ENCODE results near the gene TAS2R39. TPM values are rescaled to one million over a fixed set of nuclear protein-coding genes. Genes with fewer than 3 reads are reported as not detected.
A peak's percentile ranks its signal among the peaks of the same experiment; 100 is the strongest.
"Not testable (repeated sequence)": the region's sequence is repeated elsewhere in the genome, so short reads cannot be mapped to it uniquely, and the experiment has no call there.

TAS2R39 gene
- total RNA-seq, 1 experiment from 2014 or later: not detected

DNA sequence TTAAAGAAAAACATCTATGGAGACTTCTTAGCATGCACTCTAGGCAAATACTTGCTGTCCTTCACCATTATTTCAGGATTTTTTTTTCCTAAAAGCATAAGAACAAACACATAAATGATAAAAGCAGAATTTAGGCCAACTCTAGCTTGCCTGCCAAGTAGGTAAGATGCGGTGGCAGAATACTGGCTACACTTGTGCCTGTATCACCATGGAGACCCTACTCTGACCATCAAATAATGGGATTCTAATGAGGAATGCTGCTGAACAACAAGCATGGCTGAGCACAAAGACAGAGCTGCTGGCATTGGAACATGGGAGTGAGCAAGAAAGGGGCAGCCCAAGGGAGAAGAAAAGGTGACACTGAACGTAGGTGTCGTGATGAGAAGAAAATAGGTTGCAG is 20.2 kb downstream of the TAS2R39 start:
- intact Hi-C loops (cut with micrococcal nuclease; ENCODE audit: unreplicated experiment): no loop called here
- Histone ChIP-seq H4K20me1 (ENCODE audit: insufficient read depth) (no peaks in the 10 kb centered on the region), H3K9me3 (ENCODE audit: insufficient read depth, low read depth) (no peaks in the 10 kb centered on the region), H3K9me2 (ENCODE audit: insufficient read depth) (no peaks in the 10 kb centered on the region), H3K79me2 (ENCODE audit: low read depth) (no peaks in the 10 kb centered on the region), H3F3A (ENCODE audit: insufficient read depth, low read depth) (no peaks in the 10 kb centered on the region), H3K27me3 (ENCODE audit: insufficient read depth, low read depth) (no peaks in the 10 kb centered on the region), H3K36me3 (ENCODE audit: low read depth) (no peaks in the 10 kb centered on the region), H3K4me2 (no peak overlapping the region), H3K4me1 (replicated peaks; ENCODE audit: insufficient read depth) (no peaks in the 10 kb centered on the region), H2AFZ (no peak overlapping the region), H3K4me3 (no peak overlapping the region), H3K27ac (no peak overlapping the region)
- no peak for DNase-seq
- CTCF ChIA-PET: no interaction called here
- POLR2A ChIA-PET (ENCODE audit: unreplicated experiment): no interaction called here
- BruUV-seq (replicated peaks): no TSS peak
- TF ChIP-seq EZH2 (IDR thresholded peaks at IDR 0.05; ENCODE audit: low read depth): no peak
- TF ChIP-seq, protein P1, sequence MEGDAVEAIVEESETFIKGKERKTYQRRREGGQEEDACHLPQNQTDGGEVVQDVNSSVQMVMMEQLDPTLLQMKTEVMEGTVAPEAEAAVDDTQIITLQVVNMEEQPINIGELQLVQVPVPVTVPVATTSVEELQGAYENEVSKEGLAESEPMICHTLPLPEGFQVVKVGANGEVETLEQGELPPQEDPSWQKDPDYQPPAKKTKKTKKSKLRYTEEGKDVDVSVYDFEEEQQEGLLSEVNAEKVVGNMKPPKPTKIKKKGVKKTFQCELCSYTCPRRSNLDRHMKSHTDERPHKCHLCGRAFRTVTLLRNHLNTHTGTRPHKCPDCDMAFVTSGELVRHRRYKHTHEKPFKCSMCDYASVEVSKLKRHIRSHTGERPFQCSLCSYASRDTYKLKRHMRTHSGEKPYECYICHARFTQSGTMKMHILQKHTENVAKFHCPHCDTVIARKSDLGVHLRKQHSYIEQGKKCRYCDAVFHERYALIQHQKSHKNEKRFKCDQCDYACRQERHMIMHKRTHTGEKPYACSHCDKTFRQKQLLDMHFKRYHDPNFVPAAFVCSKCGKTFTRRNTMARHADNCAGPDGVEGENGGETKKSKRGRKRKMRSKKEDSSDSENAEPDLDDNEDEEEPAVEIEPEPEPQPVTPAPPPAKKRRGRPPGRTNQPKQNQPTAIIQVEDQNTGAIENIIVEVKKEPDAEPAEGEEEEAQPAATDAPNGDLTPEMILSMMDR (conservative IDR thresholded peaks at IDR 0.05): no peak

DNA sequence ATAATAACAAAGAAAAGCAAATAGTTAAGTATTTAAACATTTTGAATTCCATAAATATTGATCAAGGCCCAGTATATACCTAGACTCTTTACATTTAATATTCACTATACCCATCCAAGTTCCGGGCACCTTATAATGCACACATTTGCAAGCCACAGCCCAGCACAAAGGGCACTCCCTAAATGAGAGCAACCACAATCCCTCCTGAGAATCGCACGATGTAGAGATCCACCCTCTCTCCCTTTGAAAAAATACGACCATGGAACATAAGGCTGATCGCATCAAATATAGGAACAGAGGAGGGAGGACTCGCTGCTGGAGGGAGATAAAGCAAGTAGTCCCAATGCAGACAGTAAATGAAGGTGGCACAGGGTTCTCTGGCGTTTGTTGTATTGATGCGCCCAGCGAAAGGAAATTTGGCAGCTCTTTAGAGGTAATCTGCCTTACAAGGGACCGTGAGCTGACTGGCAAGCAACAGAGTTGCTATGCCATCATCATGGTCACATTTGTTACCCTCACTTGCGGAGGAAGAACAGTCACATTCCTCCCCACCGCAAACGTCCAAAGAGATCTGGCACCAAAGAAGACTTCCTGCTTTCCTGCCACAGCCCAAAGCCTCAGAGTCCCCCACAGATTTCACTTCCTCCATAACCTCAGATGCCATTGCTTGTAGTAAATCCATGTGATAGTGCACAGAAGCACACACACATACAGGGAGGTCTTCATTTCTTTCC is 22.5 kb downstream of the TAS2R39 start:
- H3K4me1 ChIP-seq (replicated peaks; ENCODE audit: insufficient read depth): no peaks in the 10 kb centered on the region
- no peak overlapping the region for H3K27ac ChIP-seq
- H3K9me3 ChIP-seq (ENCODE audit: insufficient read depth, low read depth): no peaks in the 10 kb centered on the region
- TF ChIP-seq, protein P1 (conservative IDR thresholded peaks at IDR 0.05): no peak
- no peak for TF ChIP-seq EZH2 (IDR thresholded peaks at IDR 0.05; ENCODE audit: low read depth)
- BruUV-seq (replicated peaks): no TSS peak
- H4K20me1 ChIP-seq (ENCODE audit: insufficient read depth): no peaks in the 10 kb centered on the region
- ChIA-PET CTCF (no interaction called here), POLR2A (ENCODE audit: unreplicated experiment) (no interaction called here)
- no peak overlapping the region for H3K4me3 ChIP-seq
- H3K27me3 ChIP-seq (ENCODE audit: insufficient read depth, low read depth): no peaks in the 10 kb centered on the region
- intact Hi-C loops (cut with micrococcal nuclease; ENCODE audit: unreplicated experiment): no loop called here
- DNase-seq: peak in 1 of 2 experiments; percentile 25
- no peaks in the 10 kb centered on the region for H3K9me2 ChIP-seq (ENCODE audit: insufficient read depth)
- H2AFZ ChIP-seq: no peak overlapping the region
- H3K4me2 ChIP-seq: no peak overlapping the region
- no peaks in the 10 kb centered on the region for H3F3A ChIP-seq (ENCODE audit: insufficient read depth, low read depth)
- no peaks in the 10 kb centered on the region for H3K36me3 ChIP-seq (ENCODE audit: low read depth)
- no peaks in the 10 kb centered on the region for H3K79me2 ChIP-seq (ENCODE audit: low read depth)

DNA sequence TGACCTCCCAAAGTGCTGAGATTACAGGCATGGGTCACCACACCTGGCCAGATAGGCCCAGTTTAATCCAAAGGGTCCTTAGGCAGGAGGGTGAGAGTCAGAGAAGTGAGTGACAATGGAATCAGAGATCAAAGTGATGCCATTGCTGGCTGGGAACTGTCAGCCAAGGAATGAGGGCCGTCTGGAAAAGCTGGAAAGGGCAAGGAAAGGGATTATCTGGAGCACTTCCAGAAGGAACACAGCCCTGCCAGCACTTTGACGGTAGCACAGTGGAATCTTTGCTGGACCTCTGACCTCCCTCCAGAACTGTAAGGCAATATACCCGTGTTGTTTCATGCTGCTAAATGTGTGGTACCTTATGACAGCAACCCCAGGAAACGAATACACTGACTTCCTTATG is 27.3 kb downstream of the TAS2R39 start:
- no peaks in the 10 kb centered on the region for H3K79me2 ChIP-seq (ENCODE audit: low read depth)
- H3F3A ChIP-seq (ENCODE audit: insufficient read depth, low read depth): no peaks in the 10 kb centered on the region
- ChIA-PET CTCF (no interaction called here), POLR2A (ENCODE audit: unreplicated experiment) (no interaction called here)
- DNase-seq: no peak
- no peak overlapping the region for H3K27ac ChIP-seq
- H3K27me3 ChIP-seq (ENCODE audit: insufficient read depth, low read depth): no peaks in the 10 kb centered on the region
- H2AFZ ChIP-seq: no peak overlapping the region
- H3K4me3 ChIP-seq: no peak overlapping the region
- no peaks in the 10 kb centered on the region for H4K20me1 ChIP-seq (ENCODE audit: insufficient read depth)
- no peaks in the 10 kb centered on the region for H3K9me2 ChIP-seq (ENCODE audit: insufficient read depth)
- H3K4me1 ChIP-seq (replicated peaks; ENCODE audit: insufficient read depth): no peaks in the 10 kb centered on the region
- H3K36me3 ChIP-seq (ENCODE audit: low read depth): no peaks in the 10 kb centered on the region
- H3K4me2 ChIP-seq: no peak overlapping the region
- BruUV-seq (replicated peaks): no TSS peak
- intact Hi-C loops (cut with micrococcal nuclease; ENCODE audit: unreplicated experiment): loop anchor here (10.0 kb wide), 1 partner anchor 726 kb away; no protein-coding TSS in a partner anchor
- TF ChIP-seq, protein P1 (conservative IDR thresholded peaks at IDR 0.05): no peak
- TF ChIP-seq EZH2 (IDR thresholded peaks at IDR 0.05; ENCODE audit: low read depth): no peak
- no peaks in the 10 kb centered on the region for H3K9me3 ChIP-seq (ENCODE audit: insufficient read depth, low read depth)

DNA sequence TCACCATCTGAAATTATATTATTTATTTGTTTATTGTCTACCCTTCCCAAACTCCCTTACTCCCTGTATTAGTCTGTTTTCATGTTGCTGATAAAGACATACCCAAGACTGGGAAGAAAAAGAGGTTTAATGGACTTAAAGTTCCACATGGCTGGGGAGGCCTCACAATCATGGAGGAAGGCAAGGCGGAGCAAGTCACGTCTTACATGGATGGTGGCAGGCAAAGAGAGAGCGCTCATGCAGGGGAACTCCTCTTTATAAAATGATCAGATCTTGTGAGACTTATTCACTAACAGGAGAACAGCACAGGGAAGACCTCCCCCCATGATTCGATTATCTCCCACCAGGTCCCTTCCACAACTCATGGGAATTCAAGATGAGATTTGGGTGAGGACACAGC is 30.3 kb downstream of the TAS2R39 start:
- H4K20me1 ChIP-seq (ENCODE audit: insufficient read depth); POLR2A ChIA-PET (ENCODE audit: unreplicated experiment); BruUV-seq (replicated peaks); H3K79me2 ChIP-seq (ENCODE audit: low read depth); H3K4me3 ChIP-seq; H3F3A ChIP-seq (ENCODE audit: insufficient read depth, low read depth); H3K4me2 ChIP-seq; DNase-seq; CTCF ChIA-PET; H3K9me3 ChIP-seq (ENCODE audit: insufficient read depth, low read depth); H3K9me2 ChIP-seq (ENCODE audit: insufficient read depth); H3K27ac ChIP-seq; H3K27me3 ChIP-seq (ENCODE audit: insufficient read depth, low read depth); H3K4me1 ChIP-seq (replicated peaks; ENCODE audit: insufficient read depth); H3K36me3 ChIP-seq (ENCODE audit: low read depth); H2AFZ ChIP-seq: not testable (repeated sequence)
- intact Hi-C loops (cut with micrococcal nuclease; ENCODE audit: unreplicated experiment): loop anchor here (10.0 kb wide), 1 partner anchor 729 kb away; no protein-coding TSS in a partner anchor

Measured in PC-9 (cell line).